Keratinocyte (primary cell): ENCODE measurements around the gene RIN3. TPM values are rescaled to one million over a fixed set of nuclear protein-coding genes. Genes with fewer than 3 reads are reported as not detected.

Experiments
- DNase-seq: peaks from one replicate; pipeline ENCODE4 v3.0.0-alpha.2; 2011; ENCODE audit warnings: low read depth, missing footprints, low spot score
- FAIRE-seq: peaks from 2 replicates; lab custom pipeline; 2011; peaks lifted over from hg19 to GRCh38; lab: Jason Lieb, UNC
- H2AFZ ChIP-seq: 2 replicates; pipeline ENCODE4 v1.6.0; 2012; ENCODE audit warnings: low read length, control low read depth, inconsistent platforms; ENCODE audit not compliant: control insufficient read depth
- H3K27ac ChIP-seq: 2 replicates; pipeline ENCODE4 v1.5.1; 2011; ENCODE audit warnings: low read length; ENCODE audit not compliant: control insufficient read depth, insufficient read depth
- H3K27me3 ChIP-seq: 3 replicates; pipeline ENCODE4 v1.6.0; 2011; ENCODE audit warnings: low read length; ENCODE audit not compliant: control insufficient read depth, insufficient read depth; ENCODE audit errors: extremely low read depth
- H3K36me3 ChIP-seq, 2 experiments: 2 replicates in 1 of 2; 3 replicates in 1 of 2; pipeline ENCODE4 v1.5.1; 2011; ENCODE audit warnings: low read length in 2 of 2, mild to moderate bottlenecking in 1 of 2; ENCODE audit not compliant: control insufficient read depth in 2 of 2, insufficient read depth in 2 of 2; ENCODE audit errors: extremely low read depth in 1 of 2
- H3K4me1 ChIP-seq: 3 replicates; pipeline ENCODE4 v1.5.1; 2011; ENCODE audit warnings: low read length; ENCODE audit not compliant: control insufficient read depth, insufficient read depth; ENCODE audit errors: extremely low read depth
- H3K4me2 ChIP-seq: 3 replicates; pipeline ENCODE4 v1.6.0; 2011; ENCODE audit warnings: low read depth, low read length; ENCODE audit not compliant: control insufficient read depth, insufficient read depth; ENCODE audit errors: extremely low read depth
- H3K4me3 ChIP-seq, 3 experiments: fragments of 200-600 bp in 1 of 3; sonication (generic) in 1 of 3; 2 replicates in 2 of 3; 3 replicates in 1 of 3; pipeline ENCODE4 v1.5.1; 2011 to 2016; ENCODE audit warnings: low read length in 3 of 3, mild to moderate bottlenecking in 3 of 3, control low read depth in 2 of 3, inconsistent platforms in 1 of 3, low read depth in 1 of 3, mixed read lengths in 1 of 3, mixed run types in 1 of 3, moderate library complexity in 1 of 3; ENCODE audit not compliant: control insufficient read depth in 2 of 3, insufficient read depth in 2 of 3; ENCODE audit errors: extremely low read depth in 1 of 3
- H3K79me2 ChIP-seq: 2 replicates; pipeline ENCODE4 v1.6.0; 2012; ENCODE audit warnings: low read length; ENCODE audit not compliant: control insufficient read depth, insufficient read depth
- H3K9ac ChIP-seq: 3 replicates; pipeline ENCODE4 v1.6.0; 2011; ENCODE audit warnings: low read length; ENCODE audit not compliant: control insufficient read depth, insufficient read depth; ENCODE audit errors: extremely low read depth
- H3K9me1 ChIP-seq: 3 replicates; pipeline ENCODE4 v1.6.0; 2011; ENCODE audit warnings: low read length; ENCODE audit not compliant: control insufficient read depth, insufficient read depth; ENCODE audit errors: extremely low read depth
- H3K9me3 ChIP-seq: 2 replicates; pipeline ENCODE4 v1.5.1; 2012; ENCODE audit warnings: low read depth, low read length; ENCODE audit not compliant: control insufficient read depth
- H4K20me1 ChIP-seq: 3 replicates; pipeline ENCODE4 v1.6.0; 2011; ENCODE audit warnings: low read length; ENCODE audit not compliant: control insufficient read depth, insufficient read depth; ENCODE audit errors: extremely low read depth
- EZH2 ChIP-seq: IDR thresholded peaks from one replicate; pipeline ENCODE4 v1.6.1; 2012; ENCODE audit warnings: inconsistent platforms, mild to moderate bottlenecking, low read length, moderate library complexity
- dilution Hi-C: fragments of 300-500 bp; cut with MboI; formaldehyde crosslinking; loops from one replicate; pipeline ENCODE4 v1.7.0; 2020; ENCODE audit warnings: low sequenced_read_pairs; ENCODE audit not compliant: extremely low pct_ligation_motif_present
- polyA plus RNA-seq, 5 experiments: library from polyadenylated mRNA; depleted of rRNA in 3 of 5; stranded (reverse) in 3 of 5; stranded (forward) in 1 of 5; unstranded in 1 of 5; fragments of >200 nt; gene quantifications; 1 replicate in 1 of 5; 2 replicates in 3 of 5; 3 replicates in 1 of 5; pipeline versions ENCODE4 v1.2.1 to v1.2.3, GENCODE V29; 2011 to 2012; ENCODE audit warnings: missing spikeins in 2 of 5, low read depth in 1 of 5, low replicate concordance in 1 of 5
- TF ChIP-seq, protein P1 (sequence below), 3 experiments: IDR thresholded peaks in 1 of 3; conservative IDR thresholded peaks in 1 of 3; optimal IDR thresholded peaks in 1 of 3; 2 replicates in 2 of 3; 3 replicates in 1 of 3; pipeline versions ENCODE3 to v1.5.1; 2011; ENCODE audit warnings: low read length in 3 of 3, mild to moderate bottlenecking in 3 of 3, moderate library complexity in 2 of 3, control low read depth in 1 of 3, inconsistent platforms in 1 of 3; ENCODE audit not compliant: insufficient read depth in 2 of 3; ENCODE audit errors: extremely low read depth in 1 of 3

The RIN3 gene
- polyA plus RNA-seq, 1 donor (not counting 4 experiments of a cell fraction or from before 2014, with no cell fraction given): 1.2 TPM

DNA sequence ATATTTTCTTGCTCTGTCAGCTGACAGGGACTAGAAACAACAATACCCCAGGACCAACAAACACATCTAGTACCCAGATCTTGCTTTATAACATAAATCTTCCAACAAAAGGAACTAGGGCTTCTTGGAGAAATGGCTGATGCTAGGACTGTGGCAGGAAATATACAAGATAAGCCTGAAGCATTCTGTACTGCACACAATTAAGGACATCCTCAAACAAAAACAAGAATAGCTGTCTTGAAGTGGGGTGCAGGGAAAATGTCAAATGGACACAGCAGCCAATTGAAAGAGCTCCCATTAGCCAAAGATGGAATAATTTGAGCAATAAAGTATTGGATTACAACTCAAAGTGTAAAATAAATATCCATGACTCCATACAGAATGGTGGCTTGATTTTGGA is 184.8 kb downstream of the RIN3 start:
- Histone ChIP-seq H4K20me1 (no peaks in the 10 kb centered on the region), H3K4me3 (no peak overlapping the region), H3K27ac (no peak overlapping the region), H3K4me1 (no peaks in the 10 kb centered on the region), H3K36me3 (no peaks in the 10 kb centered on the region), H3K4me2 (no peak overlapping the region), H3K9ac (no peak overlapping the region), H3K9me3 (no peaks in the 10 kb centered on the region), H3K79me2 (no peaks in the 10 kb centered on the region), H3K27me3 (no peaks in the 10 kb centered on the region), H3K9me1 (no peaks in the 10 kb centered on the region), H2AFZ (no peak overlapping the region)
- FAIRE-seq (no peak), DNase-seq (no peak)
- dilution Hi-C loops: no loop called here
- TF ChIP-seq EZH2: no peak
- TF ChIP-seq, protein P1, sequence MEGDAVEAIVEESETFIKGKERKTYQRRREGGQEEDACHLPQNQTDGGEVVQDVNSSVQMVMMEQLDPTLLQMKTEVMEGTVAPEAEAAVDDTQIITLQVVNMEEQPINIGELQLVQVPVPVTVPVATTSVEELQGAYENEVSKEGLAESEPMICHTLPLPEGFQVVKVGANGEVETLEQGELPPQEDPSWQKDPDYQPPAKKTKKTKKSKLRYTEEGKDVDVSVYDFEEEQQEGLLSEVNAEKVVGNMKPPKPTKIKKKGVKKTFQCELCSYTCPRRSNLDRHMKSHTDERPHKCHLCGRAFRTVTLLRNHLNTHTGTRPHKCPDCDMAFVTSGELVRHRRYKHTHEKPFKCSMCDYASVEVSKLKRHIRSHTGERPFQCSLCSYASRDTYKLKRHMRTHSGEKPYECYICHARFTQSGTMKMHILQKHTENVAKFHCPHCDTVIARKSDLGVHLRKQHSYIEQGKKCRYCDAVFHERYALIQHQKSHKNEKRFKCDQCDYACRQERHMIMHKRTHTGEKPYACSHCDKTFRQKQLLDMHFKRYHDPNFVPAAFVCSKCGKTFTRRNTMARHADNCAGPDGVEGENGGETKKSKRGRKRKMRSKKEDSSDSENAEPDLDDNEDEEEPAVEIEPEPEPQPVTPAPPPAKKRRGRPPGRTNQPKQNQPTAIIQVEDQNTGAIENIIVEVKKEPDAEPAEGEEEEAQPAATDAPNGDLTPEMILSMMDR (optimal IDR thresholded peaks at IDR 0.05 in 1 of 3, IDR thresholded peaks at IDR 0.05 in 1 of 3, conservative IDR thresholded peaks at IDR 0.05 in 1 of 3; ENCODE audit: extremely low read depth in 1 of 3, insufficient read depth in 2 of 3, low read length in 3 of 3): no peak

GRCh38 chr14:92701826-92702225 is 188.2 kb downstream of the RIN3 start:
- FAIRE-seq (no peak), DNase-seq (no peak)
- Histone ChIP-seq H2AFZ (no peak overlapping the region), H3K27ac (no peak overlapping the region), H3K27me3 (no peaks in the 10 kb centered on the region), H3K9ac (no peak overlapping the region), H3K4me3 (no peak overlapping the region), H3K9me1 (no peaks in the 10 kb centered on the region), H4K20me1 (no peaks in the 10 kb centered on the region), H3K4me1 (no peaks in the 10 kb centered on the region), H3K9me3 (no peaks in the 10 kb centered on the region), H3K4me2 (no peak overlapping the region), H3K79me2 (no peaks in the 10 kb centered on the region), H3K36me3 (peaks cover 0 to 4% of the 10 kb centered on the region in 2 experiments)
- no peak for TF ChIP-seq EZH2
- TF ChIP-seq, protein P1 (optimal IDR thresholded peaks at IDR 0.05 in 1 of 3, IDR thresholded peaks at IDR 0.05 in 1 of 3, conservative IDR thresholded peaks at IDR 0.05 in 1 of 3; ENCODE audit: extremely low read depth in 1 of 3, insufficient read depth in 2 of 3, low read length in 3 of 3): no peak
- dilution Hi-C loops: no loop called here
